ENCODE results near the gene KIF26A.

The KIF26A gene

GRCh38 chr14:104101086-104101621, 37.2 kb upstream of the KIF26A start:
- DNase-seq (ENCODE audit: low spot score) = no peak

- no peak for DNase-seq (ENCODE audit: low spot score)
Measured at GRCh38 chr14:104101651-104102281, 36.6 kb upstream of the KIF26A start.

GRCh38 chr14:104102282-104102914, 36.0 kb upstream of the KIF26A start:
- DNase-seq (ENCODE audit: low spot score) = no peak

- DNase-seq (ENCODE audit: low spot score) = no peak
Measured at GRCh38 chr14:104103061-104103445, 35.3 kb upstream of the KIF26A start.

GRCh38 chr14:104103446-104104075, 34.8 kb upstream of the KIF26A start:
- no peak for DNase-seq (ENCODE audit: low spot score)

GRCh38 chr14:104104076-104104901, 34.1 kb upstream of the KIF26A start:
- DNase-seq (ENCODE audit: low spot score) = no peak

- no peak for DNase-seq (ENCODE audit: low spot score)
Measured at GRCh38 chr14:104105071-104105821, 33.1 kb upstream of the KIF26A start.

GRCh38 chr14:104105822-104106470, 32.4 kb upstream of the KIF26A start:
- no peak for DNase-seq (ENCODE audit: low spot score)

- no peak for DNase-seq (ENCODE audit: low spot score)
Measured at GRCh38 chr14:104106471-104106991, 31.9 kb upstream of the KIF26A start.

GRCh38 chr14:104107101-104107581, 31.2 kb upstream of the KIF26A start:
- DNase-seq (ENCODE audit: low spot score) = no peak

- DNase-seq (ENCODE audit: low spot score) = no peak
Measured at GRCh38 chr14:104107611-104108569, 30.5 kb upstream of the KIF26A start.

GRCh38 chr14:104108570-104109541, 29.5 kb upstream of the KIF26A start:
- DNase-seq (ENCODE audit: low spot score) = no peak

- DNase-seq (ENCODE audit: low spot score) = no peak
Measured at GRCh38 chr14:104109731-104110361, 28.5 kb upstream of the KIF26A start.

- no peak for DNase-seq (ENCODE audit: low spot score)
Measured at GRCh38 chr14:104110491-104111209, 27.7 kb upstream of the KIF26A start.

GRCh38 chr14:104111301-104112112, 26.9 kb upstream of the KIF26A start:
- no peak for DNase-seq (ENCODE audit: low spot score)

GRCh38 chr14:104112113-104112505, 26.3 kb upstream of the KIF26A start:
- no peak for DNase-seq (ENCODE audit: low spot score)
